ENCODE data around the gene LHX2. TPM values are rescaled to one million over a fixed set of nuclear protein-coding genes. Genes with fewer than 3 reads are reported as not detected.

The LHX2 gene
- total and polyA plus RNA-seq, 8 donors, result 0.18 TPM; not detected in 7

- intact Hi-C loops (cut with DNase I; ENCODE audit: low total_unique reads), result no loop called here
- 3 to 12% (median 5%) methylated on average over 4 of the region's 4 CpGs for WGBS, 5 donors
- Histone ChIP-seq H3K27ac (no peak overlapping the region), H3K4me1 (peaks cover 22 to 36% (median 29%) of the 10 kb centered on the region in 4 donors), H3K27me3 (peaks cover 41 to 98% (median 95%) of the 10 kb centered on the region in 3 donors), H3K9me3 (no peaks in the 10 kb centered on the region), H3K4me3 (no peak overlapping the region), H3K36me3 (no peaks in the 10 kb centered on the region)
- TF ChIP-seq POLR2A (IDR thresholded peaks at IDR 0.05) (no peak), EP300 (IDR thresholded peaks at IDR 0.05) (no peak), POLR2AphosphoS5 (IDR thresholded peaks at IDR 0.05) (no peak), CTCF (IDR thresholded peaks at IDR 0.05) (no peak)
- DNase-seq, result no peak
These were observed 7.8 kb upstream of the LHX2 start for GRCh38 chr9:124003636-124004349.

- no peak for DNase-seq
- Histone ChIP-seq H3K36me3 (no peaks in the 10 kb centered on the region), H3K27me3 (peaks cover 46 to 100% (median 97%) of the 10 kb centered on the region in 3 donors), H3K4me3 (no peak overlapping the region), H3K27ac (no peak overlapping the region), H3K4me1 (peaks cover 19 to 38% (median 31%) of the 10 kb centered on the region in 4 donors), H3K9me3 (no peaks in the 10 kb centered on the region)
- 8 to 15% (median 9%) methylated on average over 4 of the region's 4 CpGs for WGBS, 5 donors
- TF ChIP-seq EP300 (IDR thresholded peaks at IDR 0.05), result no peak
- TF ChIP-seq POLR2A (IDR thresholded peaks at IDR 0.05), result no peak
- TF ChIP-seq POLR2AphosphoS5 (IDR thresholded peaks at IDR 0.05), result no peak
- TF ChIP-seq CTCF (IDR thresholded peaks at IDR 0.05), result no peak
- intact Hi-C loops (cut with DNase I; ENCODE audit: low total_unique reads), result no loop called here
These were observed 7.0 kb upstream of the LHX2 start for GRCh38 chr9:124004593-124004992.

GRCh38 chr9:124005029-124005771, 6.4 kb upstream of the LHX2 start:
- WGBS, 5 donors, result 7 to 11% (median 9%) methylated on average over 4 of the region's 4 CpGs
- Histone ChIP-seq H3K4me3 (no peak overlapping the region), H3K4me1 (peaks cover 15 to 37% (median 29%) of the 10 kb centered on the region in 4 donors), H3K27me3 (peaks cover 49 to 100% (median 98%) of the 10 kb centered on the region in 3 donors), H3K27ac (no peak overlapping the region), H3K36me3 (no peaks in the 10 kb centered on the region), H3K9me3 (no peaks in the 10 kb centered on the region)
- intact Hi-C loops (cut with DNase I; ENCODE audit: low total_unique reads), result no loop called here
- TF ChIP-seq POLR2AphosphoS5 (IDR thresholded peaks at IDR 0.05), result no peak
- TF ChIP-seq CTCF (IDR thresholded peaks at IDR 0.05), result no peak
- no peak for TF ChIP-seq EP300 (IDR thresholded peaks at IDR 0.05)
- no peak for TF ChIP-seq POLR2A (IDR thresholded peaks at IDR 0.05)
- DNase-seq, result no peak

GRCh38 chr9:124006448-124007361, 4.9 kb upstream of the LHX2 start:
- H3K4me3 ChIP-seq, result no peak overlapping the region
- no peaks in the 10 kb centered on the region for H3K36me3 ChIP-seq
- H3K4me1 ChIP-seq, result peaks cover 23 to 46% (median 35%) of the 10 kb centered on the region in 4 donors
- H3K27me3 ChIP-seq, result peaks cover 45 to 100% (median 98%) of the 10 kb centered on the region in 3 donors
- no peaks in the 10 kb centered on the region for H3K9me3 ChIP-seq
- no peak for DNase-seq
- intact Hi-C loops (cut with DNase I; ENCODE audit: low total_unique reads), result no loop called here
- WGBS, 5 donors, result 7 to 10% (median 8%) methylated on average over 13 of the region's 13 CpGs
- TF ChIP-seq EP300 (IDR thresholded peaks at IDR 0.05) (no peak), CTCF (IDR thresholded peaks at IDR 0.05) (no peak), POLR2AphosphoS5 (IDR thresholded peaks at IDR 0.05) (no peak), POLR2A (IDR thresholded peaks at IDR 0.05) (no peak)
- H3K27ac ChIP-seq, result no peak overlapping the region
